ENCODE results near the gene ITGB1.

DNA sequence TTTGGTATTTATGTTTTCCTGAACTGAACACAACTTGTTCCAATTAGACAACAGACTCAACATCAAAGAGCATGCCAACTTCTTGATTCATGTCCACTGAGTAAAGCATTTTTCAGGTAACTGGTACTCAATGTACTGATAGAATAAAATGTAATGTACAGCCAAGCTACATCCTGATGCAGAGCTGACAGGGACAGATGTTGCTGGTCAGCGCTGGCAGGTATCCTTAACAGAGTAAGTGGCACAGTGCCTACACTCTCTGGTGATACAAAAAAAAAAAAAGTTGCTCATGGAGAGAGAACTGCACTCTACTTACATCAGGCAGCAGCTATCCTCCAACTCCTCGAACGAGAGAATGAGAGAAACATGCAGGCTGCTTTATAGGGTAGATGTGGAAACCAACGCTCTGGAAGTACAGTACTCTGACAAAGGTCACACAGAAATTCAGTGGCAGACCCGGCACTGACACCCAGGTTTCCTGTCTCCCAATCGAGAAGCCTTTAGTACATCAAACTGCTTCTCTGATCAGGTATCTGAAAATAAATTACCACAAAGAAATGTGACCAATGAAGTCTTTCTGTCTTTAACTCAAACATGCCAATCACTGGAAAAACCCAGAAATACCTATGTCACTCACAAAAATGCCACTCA, 4.6 kb downstream of the ITGB1 start:
- TF ChIP-seq CTCF (IDR thresholded peaks at IDR 0.05) (no peak), POLR2A (IDR thresholded peaks at IDR 0.05) (no peak)

All from body of pancreas (tissue), 4 donors.